Fibroblast of lung (primary cell): ENCODE measurements around the gene SCIN. TPM values are rescaled to one million over a fixed set of nuclear protein-coding genes. Genes with fewer than 3 reads are reported as not detected.

Experiments
- DNase-seq, 2 donors: peaks; one replicate each; pipeline versions ENCODE4 v3.0.0 to v3.0.0-alpha.2; 2010; ENCODE audit warnings: low read depth in 2 of 2
- H2AFZ ChIP-seq: 2 replicates; pipeline ENCODE4 v1.5.1; 2012; ENCODE audit warnings: low read length, control low read depth, inconsistent platforms
- H3K27ac ChIP-seq: 2 replicates; pipeline ENCODE4 v1.5.1; 2011; ENCODE audit warnings: low read length, control low read depth; ENCODE audit not compliant: insufficient read depth
- H3K27me3 ChIP-seq: 2 replicates; pipeline ENCODE4 v1.5.1; 2011; ENCODE audit warnings: mild to moderate bottlenecking, low read length; ENCODE audit not compliant: control insufficient read depth, insufficient read depth
- H3K36me3 ChIP-seq: 2 replicates; pipeline ENCODE4 v1.5.1; 2011; ENCODE audit warnings: low read length; ENCODE audit not compliant: control insufficient read depth, insufficient read depth
- H3K4me1 ChIP-seq: 2 replicates; pipeline ENCODE4 v1.5.1; 2011; ENCODE audit warnings: low read length; ENCODE audit not compliant: control insufficient read depth, insufficient read depth; ENCODE audit errors: extremely low read depth
- H3K4me2 ChIP-seq: 2 replicates; pipeline ENCODE4 v1.5.1; 2011; ENCODE audit warnings: low read length, control low read depth; ENCODE audit not compliant: insufficient read depth; ENCODE audit errors: extremely low read depth
- H3K4me3 ChIP-seq, 4 experiments: fragments of 200-600 bp in 1 of 4; sonication (generic) in 1 of 4; replicated peaks in 1 of 4; 2 replicates each; pipeline ENCODE4 v1.5.1; 2011 to 2016; ENCODE audit warnings: low read length in 4 of 4, low read depth in 3 of 4, mild to moderate bottlenecking in 3 of 4, control low read depth in 2 of 4, inconsistent platforms in 1 of 4, mixed read lengths in 1 of 4; ENCODE audit not compliant: insufficient read depth in 1 of 4; ENCODE audit errors: control extremely low read depth in 1 of 4
- H3K79me2 ChIP-seq: 2 replicates; pipeline ENCODE4 v1.5.1; 2012; ENCODE audit warnings: mild to moderate bottlenecking, low read length, inconsistent platforms; ENCODE audit not compliant: control insufficient read depth, insufficient read depth
- H3K9ac ChIP-seq: 2 replicates; pipeline ENCODE4 v1.5.1; 2011; ENCODE audit warnings: mild to moderate bottlenecking, low read length, control low read depth; ENCODE audit not compliant: insufficient read depth
- H3K9me3 ChIP-seq: 2 replicates; pipeline ENCODE4 v1.5.1; 2012; ENCODE audit warnings: low read depth, low read length; ENCODE audit not compliant: control insufficient read depth, insufficient read depth
- H4K20me1 ChIP-seq: 2 replicates; pipeline ENCODE4 v1.5.1; 2011; ENCODE audit warnings: low read length; ENCODE audit not compliant: control insufficient read depth, insufficient read depth; ENCODE audit errors: extremely low read depth
- EZH2 ChIP-seq: IDR thresholded peaks from 2 replicates; pipeline ENCODE4 v1.5.1; 2012; ENCODE audit warnings: low read length, control low read depth, mild to moderate bottlenecking; ENCODE audit errors: missing control alignments
- polyA plus RNA-seq, 2 donors: library from polyadenylated mRNA; depleted of rRNA in 1 of 2; stranded (reverse) in 1 of 2; unstranded in 1 of 2; fragments of >200 nt; gene quantifications; 2 replicates each; pipeline ENCODE4 v1.2.1, GENCODE V29; 2011 to 2012; ENCODE audit warnings: missing spikeins in 1 of 2
- total RNA-seq: library from RNA; depleted of rRNA; stranded (reverse); fragments of >200 nt; gene quantifications from 2 replicates; pipeline ENCODE4 v1.2.1, GENCODE V29; 2014
- TF ChIP-seq, protein P1 (sequence below), 2 donors: IDR thresholded peaks in 1 of 2; conservative IDR thresholded peaks in 1 of 2; 1 replicate in 1 of 2; 2 replicates in 1 of 2; pipeline ENCODE4 v1.5.1; 2011 to 2012; ENCODE audit warnings: low read length in 2 of 2, control low read depth in 1 of 2, inconsistent platforms in 1 of 2, low read depth in 1 of 2, mild to moderate bottlenecking in 1 of 2

SCIN gene
- total and polyA plus RNA-seq, 2 donors (not counting 1 experiment from before 2014, with no cell fraction given): 0.08 to 0.17 TPM

GRCh38 chr7:12637819-12638592 lies 67.5 kb downstream of the SCIN start:
- Histone ChIP-seq H3K27me3 (no peaks in the 10 kb centered on the region), H3K36me3 (no peaks in the 10 kb centered on the region), H2AFZ (peak overlapping the region; percentile 73), H4K20me1 (no peaks in the 10 kb centered on the region), H3K27ac (no peak overlapping the region), H3K4me1 (no peaks in the 10 kb centered on the region), H3K4me3 (peak overlapping the region in 1 of 4 experiments; percentile 7), H3K9me3 (no peaks in the 10 kb centered on the region), H3K79me2 (no peaks in the 10 kb centered on the region), H3K4me2 (peak overlapping the region; percentile 84), H3K9ac (no peak overlapping the region)
- DNase-seq: peak in 1 of 2 donors; percentile 37
- TF ChIP-seq, protein P1, sequence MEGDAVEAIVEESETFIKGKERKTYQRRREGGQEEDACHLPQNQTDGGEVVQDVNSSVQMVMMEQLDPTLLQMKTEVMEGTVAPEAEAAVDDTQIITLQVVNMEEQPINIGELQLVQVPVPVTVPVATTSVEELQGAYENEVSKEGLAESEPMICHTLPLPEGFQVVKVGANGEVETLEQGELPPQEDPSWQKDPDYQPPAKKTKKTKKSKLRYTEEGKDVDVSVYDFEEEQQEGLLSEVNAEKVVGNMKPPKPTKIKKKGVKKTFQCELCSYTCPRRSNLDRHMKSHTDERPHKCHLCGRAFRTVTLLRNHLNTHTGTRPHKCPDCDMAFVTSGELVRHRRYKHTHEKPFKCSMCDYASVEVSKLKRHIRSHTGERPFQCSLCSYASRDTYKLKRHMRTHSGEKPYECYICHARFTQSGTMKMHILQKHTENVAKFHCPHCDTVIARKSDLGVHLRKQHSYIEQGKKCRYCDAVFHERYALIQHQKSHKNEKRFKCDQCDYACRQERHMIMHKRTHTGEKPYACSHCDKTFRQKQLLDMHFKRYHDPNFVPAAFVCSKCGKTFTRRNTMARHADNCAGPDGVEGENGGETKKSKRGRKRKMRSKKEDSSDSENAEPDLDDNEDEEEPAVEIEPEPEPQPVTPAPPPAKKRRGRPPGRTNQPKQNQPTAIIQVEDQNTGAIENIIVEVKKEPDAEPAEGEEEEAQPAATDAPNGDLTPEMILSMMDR (conservative IDR thresholded peaks at IDR 0.05 in 1 of 2, IDR thresholded peaks at IDR 0.05 in 1 of 2; ENCODE audit: low read depth in 1 of 2, low read length in 2 of 2): no peak
- no peak for TF ChIP-seq EZH2

DNA sequence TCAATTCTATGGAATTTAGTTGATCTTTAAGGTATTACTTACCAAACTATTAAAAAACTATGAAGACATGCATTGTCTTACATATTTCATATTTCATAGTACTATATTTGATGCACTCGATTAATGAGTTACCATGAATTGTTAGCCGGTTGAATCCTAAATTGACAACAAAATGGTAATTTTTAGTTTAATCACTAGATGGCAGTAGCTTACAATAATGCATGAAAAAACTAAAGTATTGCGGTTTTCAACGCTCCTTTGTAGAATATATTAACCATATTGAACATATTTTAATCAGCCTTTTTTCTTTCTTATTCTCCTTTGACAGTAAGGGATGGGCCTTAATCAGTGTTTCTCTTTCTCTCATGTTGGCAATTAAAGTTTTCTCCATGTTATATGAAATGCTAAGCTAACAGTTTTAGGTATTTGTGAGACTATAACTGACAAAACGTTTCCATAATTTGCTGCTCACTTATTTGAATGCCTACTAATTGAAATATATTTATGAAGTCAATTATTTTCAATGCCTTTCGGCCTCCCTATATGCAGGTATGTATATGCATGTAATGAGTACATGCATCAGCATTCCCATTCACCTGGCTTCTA lies 68.4 kb downstream of the SCIN start:
- DNase-seq: peak; percentile 33 to 66
- H3K36me3 ChIP-seq: no peaks in the 10 kb centered on the region
- no peak overlapping the region for H2AFZ ChIP-seq
- TF ChIP-seq, protein P1 (conservative IDR thresholded peaks at IDR 0.05 in 1 of 2, IDR thresholded peaks at IDR 0.05 in 1 of 2; ENCODE audit: low read depth in 1 of 2, low read length in 2 of 2): peak; percentile 7 to 34
- TF ChIP-seq EZH2: no peak
- H3K27me3 ChIP-seq: no peaks in the 10 kb centered on the region
- no peak overlapping the region for H3K27ac ChIP-seq
- no peaks in the 10 kb centered on the region for H3K4me1 ChIP-seq
- no peaks in the 10 kb centered on the region for H4K20me1 ChIP-seq
- H3K4me3 ChIP-seq: no peak overlapping the region
- no peak overlapping the region for H3K9ac ChIP-seq
- no peaks in the 10 kb centered on the region for H3K9me3 ChIP-seq
- no peak overlapping the region for H3K4me2 ChIP-seq
- H3K79me2 ChIP-seq: no peaks in the 10 kb centered on the region

DNA sequence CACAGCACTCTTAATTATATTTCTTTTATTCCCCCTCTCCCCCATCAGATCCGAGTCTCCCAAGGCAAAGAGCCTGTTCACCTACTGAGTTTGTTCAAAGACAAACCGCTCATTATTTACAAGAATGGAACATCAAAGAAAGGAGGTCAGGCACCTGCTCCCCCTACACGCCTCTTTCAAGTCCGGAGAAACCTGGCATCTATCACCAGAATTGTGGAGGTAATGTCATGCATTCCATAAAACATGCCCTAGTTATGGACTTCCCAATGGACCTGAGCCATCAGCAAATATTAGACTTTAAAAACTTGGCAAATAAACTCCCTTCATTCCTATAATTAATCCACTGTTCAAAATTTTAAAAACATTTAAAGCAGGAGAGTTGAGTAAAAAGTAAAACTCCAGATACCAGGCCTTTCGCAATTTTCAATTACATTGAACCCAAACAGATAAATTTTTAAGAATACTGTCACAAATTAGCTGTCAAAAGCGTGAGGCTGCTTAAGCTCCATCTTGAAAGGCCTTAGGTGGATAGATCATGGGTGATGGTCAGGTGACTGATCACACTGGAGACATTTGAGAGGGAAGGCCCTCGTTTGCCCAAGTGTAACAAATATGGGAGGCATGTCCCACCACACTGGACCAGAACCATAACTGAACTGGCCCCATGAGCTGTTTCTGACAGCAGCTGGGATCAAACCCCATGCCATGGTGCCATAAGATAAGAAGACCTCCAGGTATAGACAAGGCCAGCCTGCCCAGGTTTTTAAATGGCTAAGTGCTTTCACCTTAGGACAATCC lies 70.0 kb downstream of the SCIN start:
- no peak overlapping the region for H2AFZ ChIP-seq
- H3K9ac ChIP-seq: no peak overlapping the region
- DNase-seq: no peak
- no peak for TF ChIP-seq EZH2
- TF ChIP-seq, protein P1 (conservative IDR thresholded peaks at IDR 0.05 in 1 of 2, IDR thresholded peaks at IDR 0.05 in 1 of 2; ENCODE audit: low read depth in 1 of 2, low read length in 2 of 2): no peak
- H3K4me2 ChIP-seq: no peak overlapping the region
- H3K27ac ChIP-seq: no peak overlapping the region
- no peaks in the 10 kb centered on the region for H3K27me3 ChIP-seq
- no peaks in the 10 kb centered on the region for H3K9me3 ChIP-seq
- no peaks in the 10 kb centered on the region for H4K20me1 ChIP-seq
- no peaks in the 10 kb centered on the region for H3K4me1 ChIP-seq
- H3K79me2 ChIP-seq: no peaks in the 10 kb centered on the region
- H3K4me3 ChIP-seq: no peak overlapping the region
- H3K36me3 ChIP-seq: no peaks in the 10 kb centered on the region
